ENCODE results near the gene CTSC. TPM values are rescaled to one million over a fixed set of nuclear protein-coding genes. Genes with fewer than 3 reads are reported as not detected.

The CTSC gene
- total RNA-seq, 1 experiment from 2014 or later: 359 TPM

- Histone ChIP-seq H2BK120ac (ENCODE audit: low read depth, low read length, poor library complexity, severe bottlenecking) (no peak overlapping the region), H3K4me1 (ENCODE audit: insufficient read depth, low read length) (no peaks in the 10 kb centered on the region), H3K79me2 (ENCODE audit: insufficient read depth, low read length) (no peaks in the 10 kb centered on the region), H4K8ac (replicated peaks; ENCODE audit: insufficient read length, low read depth, low read length) (no peak overlapping the region), H2AFZ (ENCODE audit: low read length) (no peak overlapping the region), H3K4me2 (ENCODE audit: insufficient read depth, insufficient read length, low read length) (no peak overlapping the region), H2BK15ac (ENCODE audit: low read depth, low read length) (no peak overlapping the region), H3K4ac (ENCODE audit: low read depth, low read length) (no peak overlapping the region), H3K23ac (ENCODE audit: insufficient read length, low read depth, low read length) (no peak overlapping the region), H3K9ac (ENCODE audit: extremely low read depth, insufficient read length, low read length) (no peak overlapping the region), H3K14ac (ENCODE audit: insufficient read depth, low read length) (no peak overlapping the region), H3K27ac (ENCODE audit: insufficient read length, low read depth, low read length) (no peak overlapping the region), H4K91ac (ENCODE audit: insufficient read length, low read depth, low read length) (no peak overlapping the region), H3K18ac (ENCODE audit: insufficient read length, low read depth, low read length) (no peak overlapping the region), H2AK5ac (ENCODE audit: insufficient read length, low read length) (no peak overlapping the region), H3K56ac (ENCODE audit: insufficient read length, low read depth, low read length) (no peak overlapping the region), H3K23me2 (ENCODE audit: insufficient read length, low read depth, low read length, poor library complexity, severe bottlenecking) (no peaks in the 10 kb centered on the region), H3K27me3 (ENCODE audit: insufficient read depth, low read length) (no peaks in the 10 kb centered on the region), H2BK5ac (ENCODE audit: insufficient read length, low read length) (no peak overlapping the region), H3K79me1 (ENCODE audit: insufficient read depth, low read depth, low read length, poor library complexity, severe bottlenecking) (no peaks in the 10 kb centered on the region), H4K20me1 (ENCODE audit: control insufficient read depth, insufficient read depth, insufficient read length) (no peaks in the 10 kb centered on the region), H3T11ph (ENCODE audit: low read length) (no peak overlapping the region), H2BK20ac (ENCODE audit: low read depth, low read length, poor library complexity, severe bottlenecking) (no peak overlapping the region), H3K9me3 (ENCODE audit: control insufficient read depth, low read depth, low read length) (no peaks in the 10 kb centered on the region), H4K5ac (ENCODE audit: insufficient read length, low read depth, low read length) (no peak overlapping the region), H2BK12ac (ENCODE audit: insufficient read length, low read depth, low read length) (no peak overlapping the region)
- H3K27me3 Mint-ChIP-seq (ENCODE audit: low read depth): no peaks in the 10 kb centered on the region
- H3K4me1 Mint-ChIP-seq: peaks cover 6 to 11% of the 10 kb centered on the region in 2 experiments
- H3K4me3 Mint-ChIP-seq: no peak overlapping the region
- no peaks in the 10 kb centered on the region for H3K9me3 Mint-ChIP-seq
- DNase-seq: no peak
- no peak overlapping the region for H3K27ac Mint-ChIP-seq
- H3K36me3 Mint-ChIP-seq (ENCODE audit: insufficient read depth in 1 of 3, low read depth in 3 of 3): peaks cover 6 to 26% (median 21%) of the 10 kb centered on the region in 3 experiments; a peak in 6 of 7 replicates
- no CpG with 5 or more reads among the region's 6 CpGs for WGBS (ENCODE audit: extremely low coverage, insufficient read length, low lambda C conversion rate)
- no peak for TF ChIP-seq CTCF (conservative IDR thresholded peaks at IDR 0.05)
Measured at GRCh38 chr11:88280673-88281316, 56.7 kb downstream of the CTSC start.
